Measurements from ENCODE around the gene MAP2. TPM values are rescaled to one million over a fixed set of nuclear protein-coding genes. Genes with fewer than 3 reads are reported as not detected.
A peak's percentile ranks its signal among the peaks of the same experiment; 100 is the strongest.

MAP2 gene
- total RNA-seq, 8 experiments from 2014 or later = 0.66 to 429 (median 346) TPM

DNA sequence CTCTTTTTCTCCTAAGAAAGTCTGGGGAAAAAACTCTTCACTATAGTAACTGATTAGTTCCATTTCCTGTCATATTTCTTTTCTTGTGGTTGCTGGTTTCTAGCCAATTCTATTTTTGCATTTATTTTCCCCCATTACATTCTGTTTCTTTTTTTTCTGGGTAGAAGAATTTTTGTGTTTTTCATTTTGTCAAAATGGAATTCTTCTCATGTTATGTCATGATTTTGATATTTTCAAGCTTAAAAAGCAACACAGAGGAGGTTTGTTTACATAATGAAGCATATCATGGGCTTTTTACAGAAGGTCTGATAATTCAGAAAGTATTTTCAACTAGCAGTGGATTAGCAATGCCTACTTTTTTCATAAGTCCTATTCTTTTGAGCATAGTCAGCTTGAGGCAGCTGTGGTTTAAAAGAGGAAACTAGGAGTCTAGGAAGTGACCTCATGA is 102.0 kb downstream of the MAP2 start:
- H3K27ac ChIP-seq = no peak overlapping the region
- peaks cover 30 to 56% of the 10 kb centered on the region in 2 donors for H3K4me1 ChIP-seq (replicated peaks in 1 of 2)
- in situ Hi-C loops (cut with MboI; ENCODE audit: low pct_unique_long_range_greater_than_20kb in 2 of 9, low sequenced_read_pairs in 9 of 9, unreplicated experiment in 9 of 9) = no loop called here
- ATAC-seq (replicated peaks in 6 of 8) = peak in 2 of 8 experiments; percentile 44 to 48
- H3K4me3 ChIP-seq = no peak overlapping the region

- H3K4me1 ChIP-seq (replicated peaks in 1 of 2) = peaks cover 23 to 53% of the 10 kb centered on the region in 2 donors
- 0 to 91% (median 71%) methylated on average over 1 of the region's 1 CpG; no CpG with 5 or more reads in 3 of the 10 experiments for WGBS, 10 experiments
- no peak overlapping the region for H3K27ac ChIP-seq
- H3K4me3 ChIP-seq = no peak overlapping the region
- ATAC-seq (replicated peaks in 6 of 8) = peak in 2 of 8 experiments; percentile 22 to 38
- in situ Hi-C loops (cut with MboI; ENCODE audit: low pct_unique_long_range_greater_than_20kb in 2 of 9, low sequenced_read_pairs in 9 of 9, unreplicated experiment in 9 of 9) = no loop called here
Measured at GRCh38 chr2:209526561-209526960, 102.7 kb downstream of the MAP2 start.

DNA sequence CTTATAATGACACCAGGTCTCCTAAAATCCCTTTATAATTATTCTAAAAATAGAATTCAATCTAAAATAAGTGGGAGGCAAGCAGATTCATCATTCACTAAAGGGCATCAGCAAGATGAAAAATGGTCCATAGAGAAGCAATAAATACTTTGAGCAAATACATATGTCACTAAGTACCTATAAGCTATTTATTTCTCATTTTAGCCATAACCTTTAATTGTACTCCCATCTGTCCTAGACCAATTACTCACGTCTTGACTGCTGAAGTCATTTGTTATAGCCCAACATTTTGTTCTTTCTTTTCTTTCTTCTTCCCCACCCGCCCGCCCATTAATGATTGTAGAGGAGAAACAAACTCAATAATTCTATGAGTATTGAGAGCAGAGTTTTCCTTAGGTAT is 105.7 kb downstream of the MAP2 start:
- WGBS, 10 experiments = 20 to 80% (median 39%) methylated on average over 1 of the region's 3 CpGs; no CpG with 5 or more reads in 4 of the 10 experiments
- peaks cover 5 to 23% of the 10 kb centered on the region in 2 donors for H3K4me1 ChIP-seq (replicated peaks in 1 of 2)
- H3K4me3 ChIP-seq = no peak overlapping the region
- no peak overlapping the region for H3K27ac ChIP-seq
- peak in 5 of 8 experiments; percentile 46 to 89 (median 80) for ATAC-seq (replicated peaks in 6 of 8)
- in situ Hi-C loops (cut with MboI; ENCODE audit: low pct_unique_long_range_greater_than_20kb in 2 of 9, low sequenced_read_pairs in 9 of 9, unreplicated experiment in 9 of 9) = no loop called here

GRCh38 chr2:209532321-209532720 is 108.5 kb downstream of the MAP2 start:
- WGBS, 10 experiments = 67 to 100% (median 94%) methylated on average over 1 to 2 of the region's 2 CpGs; no CpG with 5 or more reads in 3 of the 10 experiments
- in situ Hi-C loops (cut with MboI; ENCODE audit: low pct_unique_long_range_greater_than_20kb in 2 of 9, low sequenced_read_pairs in 9 of 9, unreplicated experiment in 9 of 9) = no loop called here
- ATAC-seq (replicated peaks in 6 of 8) = no peak
- Histone ChIP-seq H3K4me3 (no peak overlapping the region), H3K4me1 (replicated peaks in 1 of 2) (peaks cover 3 to 21% of the 10 kb centered on the region in 2 donors), H3K27ac (no peak overlapping the region)

- no peak for ATAC-seq (replicated peaks in 6 of 8)
- 0 to 100% (median 80%) methylated on average over 1 to 3 of the region's 3 CpGs; no CpG with 5 or more reads in 1 of the 10 experiments for WGBS, 10 experiments
- Histone ChIP-seq H3K27ac (no peak overlapping the region), H3K4me1 (replicated peaks in 1 of 2) (peaks cover 3 to 21% of the 10 kb centered on the region in 2 donors), H3K4me3 (no peak overlapping the region)
- in situ Hi-C loops (cut with MboI; ENCODE audit: low pct_unique_long_range_greater_than_20kb in 2 of 9, low sequenced_read_pairs in 9 of 9, unreplicated experiment in 9 of 9) = no loop called here
Measured at GRCh38 chr2:209533391-209533790, 109.5 kb downstream of the MAP2 start.

GRCh38 chr2:209534228-209534627 is 110.4 kb downstream of the MAP2 start:
- no peak overlapping the region for H3K4me3 ChIP-seq
- no peak overlapping the region for H3K27ac ChIP-seq
- WGBS, 10 experiments = 33 to 100% (median 75%) methylated on average over 1 to 2 of the region's 2 CpGs; no CpG with 5 or more reads in 4 of the 10 experiments
- peaks cover under 1 to 21% of the 10 kb centered on the region in 2 donors for H3K4me1 ChIP-seq (replicated peaks in 1 of 2)
- in situ Hi-C loops (cut with MboI; ENCODE audit: low pct_unique_long_range_greater_than_20kb in 2 of 9, low sequenced_read_pairs in 9 of 9, unreplicated experiment in 9 of 9) = no loop called here
- ATAC-seq (replicated peaks in 6 of 8) = no peak

GRCh38 chr2:209536363-209536762 is 112.5 kb downstream of the MAP2 start:
- peak in 1 of 8 experiments; percentile 20 for ATAC-seq (replicated peaks in 6 of 8)

DNA sequence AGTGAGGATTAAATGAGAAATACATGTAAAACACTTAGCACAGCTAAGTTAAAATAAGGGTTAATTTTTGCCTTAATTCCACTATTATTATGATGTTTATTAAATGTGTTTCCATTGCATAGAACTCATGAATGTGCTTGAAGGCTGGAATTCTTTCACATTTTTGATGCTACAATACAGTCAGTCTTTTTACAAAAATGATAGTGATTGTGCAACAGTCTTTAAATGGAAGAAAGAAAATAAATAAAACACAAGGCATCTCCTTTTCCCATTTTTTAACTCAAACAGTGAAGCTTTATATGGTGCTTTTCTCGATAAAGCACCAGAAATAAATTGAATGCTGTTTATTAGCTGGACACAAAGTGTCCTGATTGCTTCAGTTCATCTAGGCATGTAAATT is 123.9 kb downstream of the MAP2 start:
- 0 to 100% (median 67%) methylated on average over 1 of the region's 1 CpG; no CpG with 5 or more reads in 1 of the 10 experiments for WGBS, 10 experiments
- no peak for ATAC-seq (replicated peaks in 6 of 8)
- no peak overlapping the region for H3K27ac ChIP-seq
- H3K4me3 ChIP-seq = no peak overlapping the region
- in situ Hi-C loops (cut with MboI; ENCODE audit: low pct_unique_long_range_greater_than_20kb in 2 of 9, low sequenced_read_pairs in 9 of 9, unreplicated experiment in 9 of 9) = no loop called here
- H3K4me1 ChIP-seq (replicated peaks in 1 of 2) = peaks cover 0 to 8% of the 10 kb centered on the region in 2 donors

More at GRCh38 chr2:209536363-209536762, 112.5 kb downstream of the MAP2 start:
- 20 to 100% (median 81%) methylated on average over 1 to 2 of the region's 2 CpGs; no CpG with 5 or more reads in 1 of the 10 experiments for WGBS, 10 experiments
- Histone ChIP-seq H3K4me3 (no peak overlapping the region), H3K27ac (no peak overlapping the region), H3K4me1 (replicated peaks in 1 of 2) (no peaks in the 10 kb centered on the region)
- in situ Hi-C loops (cut with MboI; ENCODE audit: low pct_unique_long_range_greater_than_20kb in 2 of 9, low sequenced_read_pairs in 9 of 9, unreplicated experiment in 9 of 9) = no loop called here

DNA sequence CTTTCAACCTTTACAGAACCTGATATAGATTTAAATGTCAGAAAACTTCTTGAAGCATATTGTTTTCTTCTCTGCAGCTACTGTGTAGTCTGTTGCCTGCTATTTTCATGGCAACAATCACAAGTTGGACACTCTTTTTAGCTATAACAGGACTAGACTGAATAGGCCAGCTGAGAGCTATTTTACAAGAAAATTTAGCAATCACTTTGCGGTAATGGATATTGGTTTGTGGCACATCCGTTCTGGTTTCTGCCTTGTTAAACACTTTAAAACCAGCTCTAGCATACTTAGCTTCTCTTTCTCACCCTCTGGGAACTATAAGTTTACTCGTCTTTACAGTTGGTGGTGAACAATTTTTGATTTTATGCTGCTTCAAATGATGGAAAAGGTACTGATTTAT is 125.7 kb downstream of the MAP2 start:
- Histone ChIP-seq H3K4me1 (replicated peaks in 1 of 2) (peaks cover 0 to 8% of the 10 kb centered on the region in 2 donors), H3K4me3 (no peak overlapping the region), H3K27ac (no peak overlapping the region)
- ATAC-seq (replicated peaks in 6 of 8) = no peak
- in situ Hi-C loops (cut with MboI; ENCODE audit: low pct_unique_long_range_greater_than_20kb in 2 of 9, low sequenced_read_pairs in 9 of 9, unreplicated experiment in 9 of 9) = no loop called here
- 56 to 100% (median 89%) methylated on average over 1 to 3 of the region's 3 CpGs for WGBS, 10 experiments

- 38 to 100% (median 81%) methylated on average over 1 to 3 of the region's 3 CpGs; no CpG with 5 or more reads in 2 of the 10 experiments for WGBS, 10 experiments
- no peak overlapping the region for H3K4me3 ChIP-seq
- H3K4me1 ChIP-seq (replicated peaks in 1 of 2) = no peaks in the 10 kb centered on the region
- no peak for ATAC-seq (replicated peaks in 6 of 8)
- in situ Hi-C loops (cut with MboI; ENCODE audit: low pct_unique_long_range_greater_than_20kb in 2 of 9, low sequenced_read_pairs in 9 of 9, unreplicated experiment in 9 of 9) = loop anchor here in 1 of 9 experiments (25.0 kb wide), 1 partner anchor 217 kb away; no protein-coding TSS in a partner anchor
- no peak overlapping the region for H3K27ac ChIP-seq
Measured at GRCh38 chr2:209553913-209554312, 130.1 kb downstream of the MAP2 start.

DNA sequence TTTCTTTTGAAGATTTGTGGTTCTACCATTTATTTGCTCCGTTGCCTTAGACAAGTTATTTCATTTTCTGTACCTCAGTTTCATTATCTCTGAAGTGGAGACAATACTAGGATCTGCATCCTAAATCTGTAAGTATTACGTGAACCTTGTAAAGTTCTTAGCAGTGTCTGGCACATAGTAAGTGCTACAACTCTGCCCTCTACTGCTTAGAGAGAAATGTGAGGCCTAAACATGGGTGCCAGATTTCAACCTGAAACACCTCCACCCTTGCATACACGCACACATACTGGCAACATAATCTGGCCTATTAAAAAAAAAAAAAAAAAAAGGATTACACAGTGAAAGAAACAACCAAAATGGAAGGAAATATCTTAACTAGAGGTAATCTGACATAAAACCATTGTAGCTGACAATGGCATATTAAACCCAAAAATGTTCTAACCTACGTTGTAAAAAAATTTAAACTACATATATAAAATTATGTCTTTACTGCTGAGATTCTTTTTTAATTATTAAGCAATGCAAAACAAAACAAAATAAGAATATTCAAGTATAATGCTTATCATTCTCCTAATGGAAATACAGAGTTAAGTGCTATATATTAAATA is 132.6 kb downstream of the MAP2 start:
- no peaks in the 10 kb centered on the region for H3K4me1 ChIP-seq (replicated peaks in 1 of 2)
- no peak overlapping the region for H3K27ac ChIP-seq
- H3K4me3 ChIP-seq = no peak overlapping the region
- peak in 4 of 8 experiments; percentile 40 to 79 (median 67) for ATAC-seq (replicated peaks in 6 of 8)
- 49 to 95% (median 81%) methylated on average over 2 to 4 of the region's 4 CpGs for WGBS, 10 experiments
- in situ Hi-C loops (cut with MboI; ENCODE audit: low pct_unique_long_range_greater_than_20kb in 2 of 9, low sequenced_read_pairs in 9 of 9, unreplicated experiment in 9 of 9) = loop anchor here in 1 of 9 experiments (25.0 kb wide), 1 partner anchor 219 kb away; no protein-coding TSS in a partner anchor

GRCh38 chr2:209560911-209561310 is 137.1 kb downstream of the MAP2 start:
- no peak for ATAC-seq (replicated peaks in 6 of 8)
- in situ Hi-C loops (cut with MboI; ENCODE audit: low pct_unique_long_range_greater_than_20kb in 2 of 9, low sequenced_read_pairs in 9 of 9, unreplicated experiment in 9 of 9) = loop anchor here in 1 of 9 experiments (10.0 to 25.0 kb wide), 2 partner anchors 136 to 224 kb away; partner anchors contain the start of gene MAP2
- no peak overlapping the region for H3K27ac ChIP-seq
- no peak overlapping the region for H3K4me3 ChIP-seq
- 33 to 100% (median 89%) methylated on average over 1 to 3 of the region's 3 CpGs for WGBS, 10 experiments
- peaks cover 4 to 5% of the 10 kb centered on the region in 2 donors for H3K4me1 ChIP-seq (replicated peaks in 1 of 2)

GRCh38 chr2:209563453-209563852 is 139.6 kb downstream of the MAP2 start:
- H3K27ac ChIP-seq = no peak overlapping the region
- 46 to 100% (median 89%) methylated on average over 1 to 5 of the region's 5 CpGs for WGBS, 10 experiments
- in situ Hi-C loops (cut with MboI; ENCODE audit: low pct_unique_long_range_greater_than_20kb in 2 of 9, low sequenced_read_pairs in 9 of 9, unreplicated experiment in 9 of 9) = loop anchor here in 1 of 9 experiments (10.0 to 25.0 kb wide), 2 partner anchors 139 to 226 kb away; partner anchors contain the start of gene MAP2
- H3K4me3 ChIP-seq = no peak overlapping the region
- no peak for ATAC-seq (replicated peaks in 6 of 8)
- H3K4me1 ChIP-seq (replicated peaks in 1 of 2) = peaks cover 12 to 17% of the 10 kb centered on the region in 2 donors
